Spinal cord (tissue), 10 donors: Measurements from ENCODE around the gene TLE5. TPM values are rescaled to one million over a fixed set of nuclear protein-coding genes. Genes with fewer than 3 reads are reported as not detected.

Experiments
- DNase-seq, 6 donors: peaks; one replicate each; pipeline versions ENCODE4 v3.0.0 to v3.0.0-alpha.2; 2013 to 2015; ENCODE audit warnings: low spot score in 6 of 6, low read depth in 4 of 6
- H3K27ac ChIP-seq: one replicate; pipeline ENCODE4 v1.5.1; 2013; ENCODE audit warnings: low read depth, low read length, control low read depth
- H3K27me3 ChIP-seq: one replicate; pipeline ENCODE4 v1.6.1; 2013; ENCODE audit warnings: low read length; ENCODE audit not compliant: control insufficient read depth, insufficient read depth
- H3K36me3 ChIP-seq: one replicate; pipeline ENCODE4 v1.6.1; 2013; ENCODE audit warnings: low read length; ENCODE audit not compliant: control insufficient read depth, insufficient read depth
- H3K4me1 ChIP-seq: one replicate; pipeline ENCODE4 v1.6.1; 2013; ENCODE audit warnings: low read length; ENCODE audit not compliant: control insufficient read depth, insufficient read depth
- H3K4me3 ChIP-seq: one replicate; pipeline ENCODE4 v1.5.1; 2013; ENCODE audit warnings: low read depth, low read length, control low read depth
- H3K9me3 ChIP-seq: one replicate; pipeline ENCODE4 v1.6.1; 2013; ENCODE audit warnings: low read length; ENCODE audit not compliant: control insufficient read depth, insufficient read depth
- WGBS: methylation state at CpG from one replicate; pipeline ENCODE4 v1.1.5; 2013; ENCODE audit warnings: missing lambda C conversion rate; ENCODE audit not compliant: insufficient coverage; 5-methylcytosine and 5-hydroxymethylcytosine counted together
- polyA plus RNA-seq, 2 donors: library from polyadenylated mRNA; unstranded; fragments of 120-200 nt; gene quantifications; one replicate each; pipeline ENCODE4 v1.2.1, GENCODE V29; 2013; ENCODE audit not compliant: insufficient read length in 2 of 2
- total RNA-seq, 2 donors: library from RNA; depleted of rRNA in 1 of 2; stranded (reverse); fragments of 120-200 nt in 1 of 2; fragments of >200 nt in 1 of 2; gene quantifications; one replicate each; pipeline versions ENCODE4 v1.2.3 to v1.2.4, GENCODE V29; 2013 to 2014
- donor health status: healthy.

Gene TLE5
- total and polyA plus RNA-seq, 4 donors, result 124 to 1,010 (median 578) TPM

DNA sequence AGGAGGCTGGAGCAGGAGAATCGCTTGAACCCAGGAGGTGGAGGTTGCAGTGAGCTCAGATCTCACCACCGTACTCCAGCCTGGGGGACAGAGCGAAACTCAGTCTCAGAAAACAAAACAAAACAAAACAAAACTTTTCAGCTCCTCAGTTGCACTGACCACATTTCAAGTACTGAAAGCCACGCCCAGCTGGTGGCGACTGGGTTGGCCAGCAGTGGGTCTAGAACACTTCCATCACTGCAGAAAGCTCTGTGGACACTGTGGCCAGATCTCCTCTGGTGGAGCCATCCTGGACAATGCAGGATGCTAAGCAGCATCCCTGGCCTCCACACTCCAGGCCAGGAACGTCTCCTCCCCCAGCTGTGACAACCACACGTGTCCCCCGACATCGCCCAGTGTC is 54.3 kb downstream of the TLE5 start:
- H3K36me3 ChIP-seq, result peaks cover 64% of the 10 kb centered on the region
- peaks cover 9% of the 10 kb centered on the region for H3K4me1 ChIP-seq
- DNase-seq, result no peak
- no peaks in the 10 kb centered on the region for H3K9me3 ChIP-seq
- H3K4me3 ChIP-seq, result no peak overlapping the region
- H3K27me3 ChIP-seq, result no peaks in the 10 kb centered on the region
- WGBS, result 83% methylated on average over 4 of the region's 9 CpGs
- no peak overlapping the region for H3K27ac ChIP-seq

DNA sequence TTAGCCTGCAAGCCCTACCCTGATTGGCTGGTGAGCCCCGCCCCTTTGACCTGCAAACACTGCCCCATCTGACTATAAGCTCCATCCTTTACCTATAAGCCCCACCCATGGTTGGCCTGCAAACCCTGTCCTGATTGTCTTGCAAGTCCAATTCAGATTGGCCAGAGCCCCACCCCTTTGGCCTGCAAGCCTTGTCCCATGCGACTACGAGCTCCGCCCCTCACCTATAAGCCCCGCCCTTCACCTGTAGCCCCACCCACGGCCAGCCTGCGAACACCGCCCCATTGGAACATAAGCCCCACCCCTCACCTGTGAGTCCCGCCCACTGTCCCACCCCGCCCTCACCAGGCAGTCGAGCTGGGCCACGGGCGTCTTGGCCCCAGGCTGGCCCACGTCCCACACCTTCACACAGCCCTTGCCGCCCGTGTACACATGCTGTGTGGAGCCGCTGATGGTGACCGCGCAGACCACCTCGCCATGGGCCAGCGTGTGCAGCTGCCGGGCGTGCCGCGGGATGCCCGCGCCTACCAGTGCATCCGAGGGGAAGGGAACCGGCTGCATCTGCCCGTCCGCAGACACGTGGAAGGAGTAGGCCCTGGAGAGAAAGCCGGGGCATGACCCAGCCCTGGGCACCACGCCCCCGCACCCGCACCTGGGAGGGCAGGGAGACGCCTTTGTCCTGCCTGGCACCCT is 56.1 kb downstream of the TLE5 start:
- H3K27me3 ChIP-seq, result no peaks in the 10 kb centered on the region
- H3K9me3 ChIP-seq, result no peaks in the 10 kb centered on the region
- no peak overlapping the region for H3K27ac ChIP-seq
- peaks cover 6% of the 10 kb centered on the region for H3K4me1 ChIP-seq
- H3K36me3 ChIP-seq, result peaks cover 67% of the 10 kb centered on the region
- no peak for DNase-seq
- WGBS, result 40% methylated on average over 37 of the region's 37 CpGs
- H3K4me3 ChIP-seq, result no peak overlapping the region

GRCh38 chr19:3005345-3005744 is 57.0 kb downstream of the TLE5 start:
- Histone ChIP-seq H3K27me3 (no peaks in the 10 kb centered on the region), H3K27ac (no peak overlapping the region), H3K36me3 (peaks cover 66% of the 10 kb centered on the region), H3K9me3 (no peaks in the 10 kb centered on the region), H3K4me1 (peaks cover 6% of the 10 kb centered on the region), H3K4me3 (no peak overlapping the region)
- no peak for DNase-seq
- WGBS, result 71% methylated on average over 17 of the region's 18 CpGs

DNA sequence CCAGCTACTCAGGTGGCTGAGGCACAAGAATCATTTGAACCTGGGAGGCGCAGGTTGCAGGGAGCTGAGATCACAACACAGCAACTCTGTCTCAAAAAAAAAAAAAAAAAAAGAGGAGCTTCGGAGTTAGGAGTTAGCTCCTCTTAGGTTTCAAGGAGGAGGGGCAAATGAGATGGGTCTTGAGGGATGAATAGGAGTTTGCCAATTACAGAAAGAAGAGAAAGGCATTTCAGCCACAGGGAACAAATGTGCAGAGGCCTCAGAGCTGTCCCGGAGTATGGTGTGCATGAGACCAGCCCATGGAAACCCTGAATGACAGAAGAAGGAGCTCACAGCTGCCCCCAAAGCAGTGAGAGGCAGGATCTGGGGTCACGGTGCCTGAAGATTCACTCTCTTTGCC is 57.8 kb downstream of the TLE5 start:
- Histone ChIP-seq H3K4me3 (no peak overlapping the region), H3K27me3 (no peaks in the 10 kb centered on the region), H3K36me3 (peaks cover 65% of the 10 kb centered on the region), H3K27ac (no peak overlapping the region), H3K4me1 (peaks cover 6% of the 10 kb centered on the region), H3K9me3 (no peaks in the 10 kb centered on the region)
- no peak for DNase-seq
- 90% methylated on average over 2 of the region's 4 CpGs for WGBS

DNA sequence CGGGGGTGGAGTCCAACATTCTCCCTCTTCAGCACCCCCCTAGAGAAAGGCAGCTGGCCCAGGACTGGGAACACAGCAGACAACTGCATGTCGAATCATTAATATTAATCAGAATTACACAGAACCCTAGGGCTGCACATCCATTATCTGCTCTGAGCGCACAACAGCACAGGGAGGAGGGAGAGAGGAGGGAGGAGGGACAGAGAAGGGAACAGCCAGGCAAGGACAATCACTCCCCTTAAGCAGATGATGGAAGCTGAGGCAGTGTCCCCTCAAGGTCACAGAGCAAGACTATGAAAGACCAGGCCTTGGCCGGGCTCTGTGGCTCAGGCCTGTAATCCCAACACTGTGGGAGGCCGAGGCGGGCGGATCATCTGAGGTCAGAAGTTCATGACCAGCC is 59.2 kb downstream of the TLE5 start:
- no peak overlapping the region for H3K27ac ChIP-seq
- peaks cover 6% of the 10 kb centered on the region for H3K4me1 ChIP-seq
- H3K4me3 ChIP-seq, result no peak overlapping the region
- 48% methylated on average over 4 of the region's 7 CpGs for WGBS
- peak in 2 of 6 donors; percentile 48 to 51 for DNase-seq
- peaks cover 63% of the 10 kb centered on the region for H3K36me3 ChIP-seq
- H3K9me3 ChIP-seq, result no peaks in the 10 kb centered on the region
- no peaks in the 10 kb centered on the region for H3K27me3 ChIP-seq

Other genes starting within 250 kb of the TLE5 start
- 10 to 100 TPM; 10.0 to 11.1 TPM for gene ZNF554, start 242.6 kb downstream of the TLE5 start, total RNA-seq
- 10 to 100 TPM; 11.2 to 14.7 TPM for gene ZNF554, start 242.6 kb downstream of the TLE5 start, polyA plus RNA-seq
- 10 to 100 TPM; 13.4 to 15.6 TPM for gene ZNF555, start 221.0 kb downstream of the TLE5 start, total RNA-seq
- 1 to 10 TPM; 9.1 to 9.4 TPM for gene ZNF555, start 221.0 kb downstream of the TLE5 start, polyA plus RNA-seq
- under 1 TPM; 0.06 to 0.10 TPM for gene ZNF556, start 195.2 kb downstream of the TLE5 start, total RNA-seq
- gene ZNF556, start 195.2 kb downstream of the TLE5 start, polyA plus RNA-seq, result under 1 TPM; 0.51 to 0.59 TPM
- 1 to 10 TPM; 5.2 to 6.9 TPM for gene ZNF57, start 161.6 kb downstream of the TLE5 start, total RNA-seq
- 1 to 10 TPM; 5.2 to 5.4 TPM for gene ZNF57, start 161.6 kb downstream of the TLE5 start, polyA plus RNA-seq
- 10 to 100 TPM in 1 of 2 donors, 1 to 10 TPM in 1; 7.4 to 14.2 TPM for gene ZNF77, start 117.5 kb downstream of the TLE5 start, total RNA-seq
- gene ZNF77, start 117.5 kb downstream of the TLE5 start, polyA plus RNA-seq, result 1 to 10 TPM; 5.9 to 7.8 TPM
- gene TLE6, start 84.9 kb downstream of the TLE5 start, total RNA-seq, result 1 to 10 TPM; 1.6 to 5.0 TPM
- 1 to 10 TPM; 4.6 to 4.7 TPM for gene TLE6, start 84.9 kb downstream of the TLE5 start, polyA plus RNA-seq
- gene TLE2, start 33.2 kb downstream of the TLE5 start, total RNA-seq, result 10 to 100 TPM; 14.9 to 26.4 TPM
- gene TLE2, start 33.2 kb downstream of the TLE5 start, polyA plus RNA-seq, result 100 to 1,000 TPM in 1 of 2 donors, 10 to 100 TPM in 1; 78.8 to 101 TPM
- gene GNA11, start 31.9 kb upstream of the TLE5 start, total RNA-seq, result 10 to 100 TPM; 39.3 to 45.4 TPM
- gene GNA11, start 31.9 kb upstream of the TLE5 start, polyA plus RNA-seq, result 10 to 100 TPM; 80.3 to 87.1 TPM
- gene GNA15, start 73.5 kb upstream of the TLE5 start, total RNA-seq, result 1 to 10 TPM; 3.5 to 3.6 TPM
- gene GNA15, start 73.5 kb upstream of the TLE5 start, polyA plus RNA-seq, result 1 to 10 TPM; 2.1 to 2.8 TPM
- 1 to 10 TPM in 1 of 2 donors, under 1 TPM in 1; 0.88 to 2.6 TPM for gene S1PR4, start 116.3 kb upstream of the TLE5 start, total RNA-seq
- 1 to 10 TPM in 1 of 2 donors, under 1 TPM in 1; 0.32 to 1.7 TPM for gene S1PR4, start 116.3 kb upstream of the TLE5 start, polyA plus RNA-seq
- gene NCLN, start 123.4 kb upstream of the TLE5 start, total RNA-seq, result 10 to 100 TPM; 12.1 to 22.0 TPM
- gene NCLN, start 123.4 kb upstream of the TLE5 start, polyA plus RNA-seq, result 10 to 100 TPM; 40.5 to 55.4 TPM
- 10 to 100 TPM; 12.7 to 18.9 TPM for gene CELF5, start 162.2 kb upstream of the TLE5 start, total RNA-seq
- 10 to 100 TPM; 81.8 to 85.8 TPM for gene CELF5, start 162.2 kb upstream of the TLE5 start, polyA plus RNA-seq